GM18508 (cell line): ENCODE data around the gene PEX12.
A peak's percentile ranks its signal among the peaks of the same experiment; 100 is the strongest.
"Not testable (repeated sequence)": the region's sequence is repeated elsewhere in the genome, so short reads cannot be mapped to it uniquely, and the experiment has no call there.

Experiments used
- ATAC-seq: cut with Tn5 transposase; IDR thresholded peaks from one replicate; pipeline ENCODE4 v1.9.1; 2021; ENCODE audit warnings: moderate number of reproducible peaks; ENCODE audit not compliant: insufficient read depth, unreplicated experiment

PEX12 gene

GRCh38 chr17:35578197-35578928 lies at the start of gene PEX12:
PEX12 (minus strand) TSS chr17:35578571; CDS start chr17:35578021, 550 bp downstream.
- ATAC-seq, result peak; percentile 52

GRCh38 chr17:35627417-35627816 lies 49.0 kb upstream of the PEX12 start:
- ATAC-seq, result no peak

GRCh38 chr17:35621768-35622167 lies 43.4 kb upstream of the PEX12 start:
- ATAC-seq, result no peak

GRCh38 chr17:35618628-35619027 lies 40.3 kb upstream of the PEX12 start:
- ATAC-seq, result no peak

GRCh38 chr17:35617505-35617904 lies 39.1 kb upstream of the PEX12 start:
- ATAC-seq, result no peak

- ATAC-seq, result no peak
These were observed 38.2 kb upstream of the PEX12 start for GRCh38 chr17:35616536-35616935.

- ATAC-seq, result no peak
These were observed 36.4 kb upstream of the PEX12 start for GRCh38 chr17:35614810-35615209.

GRCh38 chr17:35612924-35613521 lies 34.7 kb upstream of the PEX12 start:
- no peak for ATAC-seq

- ATAC-seq, result not testable (repeated sequence)
These were observed 32.4 kb upstream of the PEX12 start for GRCh38 chr17:35610746-35611145.

- no peak for ATAC-seq
These were observed 31.5 kb upstream of the PEX12 start for GRCh38 chr17:35609831-35610230.

- no peak for ATAC-seq
These were observed 29.0 kb upstream of the PEX12 start for GRCh38 chr17:35607239-35607847.

- ATAC-seq, result no peak
These were observed 27.3 kb upstream of the PEX12 start for GRCh38 chr17:35605678-35606077.

GRCh38 chr17:35603674-35604073 lies 25.3 kb upstream of the PEX12 start:
- no peak for ATAC-seq

- no peak for ATAC-seq
These were observed 19.2 kb upstream of the PEX12 start for GRCh38 chr17:35597604-35598003.

GRCh38 chr17:35596530-35597233 lies 18.3 kb upstream of the PEX12 start:
- no peak for ATAC-seq

- no peak for ATAC-seq
These were observed 17.7 kb upstream of the PEX12 start for GRCh38 chr17:35596072-35596471.

- ATAC-seq, result no peak
These were observed 10.0 kb upstream of the PEX12 start for GRCh38 chr17:35588196-35588920.

- ATAC-seq, result peak; percentile 68
These were observed 8.9 kb upstream of the PEX12 start, which contains the start of gene AP2B1 for GRCh38 chr17:35587074-35587961. AP2B1 (plus strand) TSS chr17:35587322; CDS start chr17:35594031, 6,709 bp downstream.

- ATAC-seq, result no peak
These were observed 8.2 kb upstream of the PEX12 start for GRCh38 chr17:35586569-35587073.
